Measurements from ENCODE around the gene CYP19A1.

DNA sequence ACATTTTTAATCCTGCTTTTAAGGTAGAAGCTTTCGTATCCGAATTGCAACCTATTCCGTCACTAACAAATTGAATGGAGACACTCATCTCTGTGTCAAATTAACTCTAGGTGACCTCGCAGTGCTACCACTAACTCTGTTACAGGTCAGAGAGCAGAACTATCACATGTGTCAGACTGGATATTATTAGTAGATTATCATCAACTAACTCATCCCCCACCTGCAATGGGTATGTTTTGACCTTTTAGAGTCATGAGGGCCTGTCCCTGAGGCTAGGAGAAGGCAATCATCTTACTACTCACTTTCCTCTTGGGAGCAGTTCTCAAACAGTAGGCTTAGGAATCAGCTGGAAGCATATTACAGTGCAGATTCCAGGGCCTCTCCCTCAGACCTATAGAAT is 5.1 kb upstream of the CYP19A1 start:
- TF ChIP-seq CTCF (IDR thresholded peaks at IDR 0.05; ENCODE audit: low read length): no peak
- TF ChIP-seq EZH2 (IDR thresholded peaks at IDR 0.05; ENCODE audit: borderline replicate concordance, low read length): no peak

Measured in OCI-LY1 (cell line).